Epithelial cell of alveolus of lung (primary cell): Measurements from ENCODE around the gene FAM89B. TPM values are rescaled to one million over a fixed set of nuclear protein-coding genes. Genes with fewer than 3 reads are reported as not detected.

Source experiments
- total RNA-seq: library from RNA; depleted of rRNA; stranded (reverse); fragments of >200 nt; gene quantifications from 2 replicates; pipeline ENCODE4 v1.2.1, GENCODE V29; 2015

Gene FAM89B
- total RNA-seq: 31.1 and 32.2 TPM in 2 replicates

DNA sequence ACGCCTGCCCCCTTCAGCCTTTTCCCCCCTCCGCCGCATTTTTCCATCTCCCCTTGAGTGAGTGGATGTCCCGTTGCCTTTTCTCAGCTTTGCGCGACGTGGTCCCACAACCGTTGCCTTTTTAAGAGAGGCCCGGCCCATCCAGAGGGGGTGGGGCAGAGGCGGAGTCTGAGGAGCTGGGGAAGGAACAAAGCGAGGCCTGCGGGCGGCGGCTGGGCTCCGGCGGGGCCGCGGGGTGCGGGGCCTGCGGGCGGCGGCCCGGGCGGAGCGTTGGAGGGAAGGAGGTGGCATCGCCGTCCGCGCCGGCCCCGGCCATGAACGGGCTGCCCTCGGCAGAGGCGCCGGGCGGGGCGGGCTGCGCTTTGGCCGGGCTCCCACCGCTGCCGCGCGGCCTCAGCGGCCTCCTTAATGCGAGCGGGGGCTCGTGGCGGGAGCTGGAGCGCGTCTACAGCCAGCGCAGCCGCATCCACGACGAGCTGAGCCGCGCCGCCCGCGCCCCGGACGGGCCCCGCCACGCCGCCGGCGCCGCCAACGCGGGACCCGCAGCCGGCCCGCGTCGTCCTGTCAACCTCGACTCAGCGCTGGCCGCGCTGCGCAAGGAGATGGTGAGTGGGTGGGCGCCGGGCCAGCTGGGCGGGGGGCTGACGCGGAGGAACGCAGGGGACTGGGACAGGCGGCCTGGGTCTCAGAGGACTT, at the start of gene FAM89B:
Gene FAM89B (plus strand): TSS at position 183 of the 696 bp plus-strand sequence. CDS start 132 bp downstream, at position 315.

DNA sequence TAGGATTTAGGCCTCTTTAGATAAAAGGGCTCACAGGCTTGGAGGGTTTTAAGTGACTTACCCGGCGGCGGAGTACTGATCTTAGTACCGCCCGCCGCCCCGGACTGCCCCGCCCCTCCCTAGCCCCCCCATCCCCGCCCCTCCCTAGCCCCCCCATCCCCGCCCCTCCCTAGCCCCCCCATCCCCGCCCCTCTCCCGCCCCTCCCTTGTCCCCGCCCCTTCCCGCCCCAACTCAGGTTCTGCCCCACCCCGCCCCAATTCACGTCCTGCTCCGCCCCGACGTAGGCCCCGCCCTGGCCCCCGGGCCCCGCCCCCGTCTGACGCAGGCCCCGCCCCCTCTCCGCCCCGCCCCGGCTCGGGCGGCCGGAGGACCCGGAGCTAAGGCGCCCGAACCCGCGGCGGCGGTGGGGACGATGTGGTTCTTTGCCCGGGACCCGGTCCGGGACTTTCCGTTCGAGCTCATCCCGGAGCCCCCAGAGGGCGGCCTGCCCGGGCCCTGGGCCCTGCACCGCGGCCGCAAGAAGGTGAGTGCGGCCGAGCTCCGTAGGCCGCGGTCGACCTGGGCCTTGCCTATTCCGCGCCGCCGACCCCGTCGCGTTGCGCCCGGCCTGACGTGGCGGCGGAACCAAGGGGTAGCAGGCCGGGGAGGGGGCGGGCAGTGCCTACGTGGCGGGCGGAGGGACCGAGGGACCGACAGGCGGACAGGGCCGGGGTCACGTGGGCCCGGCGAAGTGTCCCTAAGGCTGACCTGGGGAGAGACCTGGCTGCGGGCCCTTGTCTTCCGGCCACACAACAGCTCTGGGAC, 47.4 kb upstream of the FAM89B start, which contains the start of gene SCYL1:
Gene SCYL1 (plus strand): TSS at position 343 of the 805 bp plus-strand sequence. CDS start 71 bp downstream, at position 414.

DNA sequence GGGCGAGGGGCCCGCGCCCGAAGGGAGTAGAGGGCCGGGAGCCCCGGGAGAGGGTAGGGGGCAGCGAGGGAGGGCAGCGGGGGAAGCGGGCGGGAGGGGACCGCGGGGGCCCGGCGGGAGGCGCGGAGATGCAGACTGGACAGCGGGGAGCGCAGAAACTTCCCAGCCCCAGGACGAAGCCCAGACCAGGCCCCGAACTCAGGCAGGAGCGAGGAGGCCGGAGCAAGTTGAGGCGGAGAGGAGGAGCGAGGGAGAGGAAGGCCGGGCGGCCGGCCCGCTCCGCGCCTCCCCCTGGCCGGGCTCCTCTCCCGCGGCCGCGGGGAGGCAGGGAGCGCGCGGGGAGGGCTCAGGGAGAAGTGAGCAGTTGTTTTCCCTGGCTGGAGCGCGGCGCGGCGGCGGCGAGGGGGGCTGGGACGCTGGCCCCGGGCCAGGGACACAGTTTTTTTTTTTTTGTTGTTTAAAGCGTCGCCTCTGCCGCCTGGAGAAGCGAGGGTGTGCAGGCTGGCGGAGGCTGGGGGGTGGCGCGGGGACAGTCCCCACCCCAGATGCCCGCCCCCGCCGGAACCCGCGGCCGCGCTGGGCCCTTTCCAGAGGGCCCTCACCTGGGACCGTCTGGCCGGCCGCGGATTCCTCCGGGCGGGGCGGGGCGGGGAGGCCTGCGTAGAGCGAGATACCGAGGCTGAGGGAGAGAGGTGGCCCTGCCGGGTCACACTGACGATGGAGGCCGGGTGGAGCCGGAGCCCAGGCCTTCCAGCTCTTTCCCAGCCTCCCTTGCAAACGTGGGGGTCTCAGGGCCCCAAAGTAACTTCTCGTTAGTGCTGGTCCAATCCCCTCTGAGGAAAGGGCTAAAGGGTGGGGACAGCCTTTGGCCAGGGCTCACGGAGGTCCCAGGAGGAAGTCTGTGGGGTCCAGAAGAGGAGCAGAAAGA, 14.1 kb upstream of the FAM89B start, which contains the start of gene LTBP3:
Gene LTBP3 (minus strand): TSS at position 358 of the 928 bp plus-strand sequence. CDS start 400 bp downstream, outside the sequence.

GRCh38 chr11:65569973-65570918, 2.1 kb upstream of the FAM89B start, which contains the start of gene ZNRD2:
TSS of gene ZNRD2 (plus strand) at chr11:65570477. CDS start at chr11:65570492, 15 bp downstream.

DNA sequence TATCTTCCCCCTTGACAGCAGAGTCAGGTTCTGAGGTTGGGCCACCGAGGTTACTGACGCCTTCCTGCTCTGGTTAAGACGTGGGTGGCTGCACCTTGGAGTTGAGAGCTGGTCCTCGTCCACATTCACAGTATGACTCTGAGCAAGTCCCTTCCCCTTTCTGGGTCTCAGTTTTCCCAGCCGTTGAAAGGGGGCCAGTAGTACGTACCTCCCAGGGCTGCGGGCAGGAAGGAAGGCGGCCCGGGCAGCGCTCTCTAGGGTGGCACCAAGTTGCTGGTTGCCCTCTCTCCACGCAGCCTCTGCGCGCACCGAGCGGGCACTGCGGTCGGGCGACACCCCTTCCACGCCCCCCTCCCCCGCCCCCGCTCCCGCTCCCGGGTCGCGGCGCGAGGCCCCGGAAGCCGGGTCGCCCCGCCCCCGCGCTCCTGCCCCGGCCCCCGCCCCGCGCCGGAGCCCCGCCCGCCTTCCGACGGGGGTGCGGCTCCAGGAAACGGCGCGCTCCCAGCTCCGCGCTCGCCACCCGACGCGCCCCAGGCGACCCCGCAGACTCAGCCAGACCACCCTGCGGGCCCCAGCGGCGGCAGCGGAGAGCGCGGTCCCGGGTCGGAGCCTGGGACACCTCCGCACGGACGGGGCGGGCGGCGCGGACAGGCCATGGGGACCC, 3.4 kb downstream of the FAM89B start, which contains the start of gene EHBP1L1:
Gene EHBP1L1 (plus strand): TSS at position 486 of the 664 bp plus-strand sequence. CDS start 250 bp downstream, outside the sequence.

DNA sequence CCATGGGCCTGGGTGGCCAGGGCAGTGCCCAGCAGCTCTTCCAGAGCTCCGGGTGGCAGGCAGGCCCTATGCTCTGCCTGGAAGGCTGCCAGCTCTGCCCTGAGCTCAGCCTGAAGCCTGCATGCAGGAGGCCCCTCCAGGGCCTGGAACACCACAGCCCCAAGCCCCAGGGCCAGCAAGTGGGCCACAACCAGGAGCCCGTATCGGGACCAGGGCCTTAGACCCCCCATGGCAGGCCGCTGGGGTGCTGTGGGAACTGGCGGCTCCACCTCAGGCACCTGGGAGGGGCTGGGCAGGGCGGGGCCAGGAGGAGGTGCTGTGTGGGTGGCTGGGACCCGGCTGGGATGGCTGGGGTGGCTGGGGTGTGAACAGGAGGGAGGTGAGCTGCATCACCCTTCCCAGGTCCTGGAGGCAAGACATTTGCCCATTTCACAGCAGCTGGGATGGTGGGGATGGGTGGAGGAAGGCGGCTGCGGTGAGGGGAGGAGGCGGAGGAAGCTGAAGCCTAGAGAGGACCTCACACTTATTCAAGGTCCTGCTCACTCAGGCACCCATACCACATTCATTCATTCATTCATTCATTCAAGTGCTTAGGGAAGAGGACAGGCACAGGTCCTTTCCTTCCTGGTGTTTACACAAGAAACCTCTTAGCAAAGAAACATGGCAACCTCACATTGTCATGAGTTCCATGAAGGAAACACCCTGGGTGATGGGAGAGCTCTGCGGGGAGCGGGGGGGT, 23.4 kb downstream of the FAM89B start, which contains the start of gene KCNK7:
Gene KCNK7 (minus strand): TSS at position 258 of the 739 bp plus-strand sequence. CDS start 28 bp downstream, at position 230.

DNA sequence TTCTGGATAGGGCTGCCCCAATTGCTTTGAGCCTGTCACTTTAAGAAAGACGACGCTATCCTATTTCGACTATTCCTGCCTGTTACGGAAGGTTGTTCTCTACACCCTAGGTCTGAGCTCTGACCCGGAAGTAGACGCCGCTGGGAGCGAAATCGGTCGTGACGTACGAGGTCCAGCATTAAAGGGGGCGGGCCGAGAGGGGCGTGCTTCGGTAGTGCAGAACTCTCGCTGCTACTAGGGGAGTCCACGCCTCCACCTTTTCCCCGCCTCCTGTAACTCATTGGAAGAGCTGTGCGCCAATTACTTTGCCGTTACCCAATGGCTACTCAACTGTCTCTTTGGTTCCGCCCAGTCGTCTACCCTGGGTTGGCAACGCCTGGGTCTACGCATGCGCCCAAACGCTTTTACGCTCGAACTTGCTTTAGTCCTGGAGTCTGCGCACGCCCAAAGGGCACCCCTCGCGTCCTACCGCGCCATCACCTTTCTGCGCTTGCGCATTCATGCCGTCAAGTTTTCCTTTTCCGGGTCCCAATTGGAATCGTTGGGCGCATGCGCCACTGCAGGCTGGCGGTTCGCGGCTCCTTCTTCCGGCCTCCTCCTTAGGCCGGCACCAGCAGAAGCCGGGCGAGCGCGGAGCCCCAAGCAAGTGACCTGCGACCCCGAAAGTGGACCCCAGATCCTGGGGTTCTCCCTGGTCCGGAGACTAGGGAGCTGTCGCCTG, 43.1 kb downstream of the FAM89B start, which contains the start of gene PCNX3:
Gene PCNX3 (plus strand): TSS at position 548 of the 721 bp plus-strand sequence. CDS start 536 bp downstream, outside the sequence.

Other genes with a start within 250 kb of the FAM89B start
- 38.0 and 62.0 TPM in 2 replicates for gene DPF2, start 238.7 kb upstream of the FAM89B start, total RNA-seq
- gene TIGD3, start 217.8 kb upstream of the FAM89B start, total RNA-seq: 0.88 TPM in 1 of 2 replicates, not detected in the other
- 0.65 and 1.4 TPM in 2 replicates for gene SLC25A45, start 189.9 kb upstream of the FAM89B start, total RNA-seq
- 22.4 and 39.4 TPM in 2 replicates for gene FRMD8, start 185.9 kb upstream of the FAM89B start, total RNA-seq
- 5.8 and 26.1 TPM in 2 replicates for gene NEAT1, start 149.7 kb upstream of the FAM89B start, total RNA-seq
- gene MALAT1, start 73.5 kb upstream of the FAM89B start, total RNA-seq: 573 and 3,528 TPM in 2 replicates
- 95.7 and 136 TPM in 2 replicates for gene SCYL1, start 47.5 kb upstream of the FAM89B start, total RNA-seq
- 104 and 180 TPM in 2 replicates for gene LTBP3, start 14.2 kb upstream of the FAM89B start, total RNA-seq
- gene ZNRD2, start 2.1 kb upstream of the FAM89B start, total RNA-seq: 55.3 and 100 TPM in 2 replicates
- gene EHBP1L1, start 3.5 kb downstream of the FAM89B start, total RNA-seq: 11.1 and 59.0 TPM in 2 replicates
- 0.16 TPM in 1 of 2 replicates, not detected in the other for gene KCNK7, start 23.3 kb downstream of the FAM89B start, total RNA-seq
- 27.1 and 34.6 TPM in 2 replicates for gene MAP3K11, start 41.7 kb downstream of the FAM89B start, total RNA-seq
- 27.9 and 32.7 TPM in 2 replicates for gene PCNX3, start 43.2 kb downstream of the FAM89B start, total RNA-seq
- 25.4 and 39.4 TPM in 2 replicates for gene SIPA1, start 65.6 kb downstream of the FAM89B start, total RNA-seq
- gene RELA, start 90.4 kb downstream of the FAM89B start, total RNA-seq: 52.4 and 59.5 TPM in 2 replicates
- 39.3 and 44.3 TPM in 2 replicates for gene KAT5, start 139.7 kb downstream of the FAM89B start, total RNA-seq
- 68.1 and 98.2 TPM in 2 replicates for gene RNASEH2C, start 148.3 kb downstream of the FAM89B start, total RNA-seq
- gene AP5B1, start 208.4 kb downstream of the FAM89B start, total RNA-seq: 11.0 and 24.5 TPM in 2 replicates
- under 0.01 TPM in 1 of 2 replicates, not detected in the other for gene OVOL1, start 214.5 kb downstream of the FAM89B start, total RNA-seq